ENCODE data around the gene TTLL8.

GRCh38 chr22:50058906-50059880 lies 1.1 kb upstream of the TTLL8 start:
- TF ChIP-seq YY1 (IDR thresholded peaks at IDR 0.05; ENCODE audit: low read depth) = no peak
- TF ChIP-seq EP300 (IDR thresholded peaks at IDR 0.05; ENCODE audit: borderline replicate concordance) = no peak
